Upper lobe of left lung (tissue), 6 donors: ENCODE data around the gene SHISA6. TPM values are rescaled to one million over a fixed set of nuclear protein-coding genes. Genes with fewer than 3 reads are reported as not detected.

Source experiments
- ATAC-seq, 2 donors: fragments of 200-7000 bp; cut with Tn5 transposase; one replicate each; pipeline ENCODE4 v1.9.1; 2022; ENCODE audit warnings: mild to moderate bottlenecking in 2 of 2, moderate library complexity in 2 of 2; ENCODE audit not compliant: low FRiP score in 2 of 2
- DNase-seq, 2 donors: peaks; one replicate each; pipeline ENCODE4 v3.0.0-alpha.2; 2019 to 2020
- H3K27ac ChIP-seq, 4 donors: fragments of 200-600 bp; sonication (generic); one replicate each; pipeline ENCODE4 v1.5.1; 2016 to 2019
- H3K27me3 ChIP-seq, 4 donors: fragments of 200-600 bp; sonication (generic); one replicate each; pipeline ENCODE4 v1.5.1; 2017 to 2019
- H3K36me3 ChIP-seq, 4 donors: fragments of 200-600 bp; sonication (generic); one replicate each; pipeline ENCODE4 v1.5.1; 2016 to 2019
- H3K4me1 ChIP-seq, 4 donors: fragments of 200-600 bp; sonication (generic); one replicate each; pipeline ENCODE4 v1.5.1; 2018 to 2019
- H3K4me3 ChIP-seq, 4 donors: fragments of 200-600 bp; sonication (generic); one replicate each; pipeline ENCODE4 v1.5.1; 2017 to 2019; ENCODE audit warnings: mild to moderate bottlenecking in 2 of 4, moderate library complexity in 1 of 4
- H3K9me3 ChIP-seq, 4 donors: fragments of 200-600 bp; sonication (generic); one replicate each; pipeline ENCODE4 v1.5.1; 2018 to 2019
- CTCF ChIP-seq, 6 experiments: fragments of 450-650 bp in 4 of 6; fragments of 200-600 bp in 2 of 6; sonication (generic) in 2 of 6; IDR thresholded peaks; one replicate each; pipeline ENCODE4 v1.5.1; 2016 to 2019; ENCODE audit warnings: antibody characterized with exemption in 6 of 6
- EP300 ChIP-seq, 4 donors: sonication (generic); formaldehyde crosslinking; IDR thresholded peaks; one replicate each; pipeline ENCODE4 v1.5.1; 2017; ENCODE audit warnings: antibody characterized with exemption in 4 of 4, control low read depth in 2 of 4
- POLR2A ChIP-seq, 4 donors: fragments of 450-650 bp; IDR thresholded peaks; one replicate each; pipeline ENCODE4 v1.5.1; 2016 to 2017; ENCODE audit warnings: antibody characterized with exemption in 4 of 4, mild to moderate bottlenecking in 2 of 4
- POLR2AphosphoS5 ChIP-seq, 2 donors: sonication (generic); formaldehyde crosslinking; IDR thresholded peaks; one replicate each; pipeline ENCODE4 v1.5.1; 2017; ENCODE audit warnings: antibody characterized with exemption in 2 of 2
- WGBS, 2 donors: methylation state at CpG; one replicate each; pipeline ENCODE4 v1.1.5; 2017 to 2018; 5-methylcytosine and 5-hydroxymethylcytosine counted together
- total RNA-seq, 6 donors: library from RNA; depleted of rRNA in 4 of 6; stranded (reverse); fragments of >200 nt in 4 of 6; gene quantifications; one replicate each; pipeline versions ENCODE4 v1.1.0 to v1.2.1, GENCODE V29; 2016 to 2021
- donor health status: DM: no; HTN: no; CAD: no; lungs with moderate emphysema.
- donor health status: DM: no; HTN: yes; CAD: no; lungs with severe emphysema.

The SHISA6 gene
- total RNA-seq, 6 donors from 2014 or later = 0.03 to 1.2 (median 0.74) TPM; not detected in 2

DNA sequence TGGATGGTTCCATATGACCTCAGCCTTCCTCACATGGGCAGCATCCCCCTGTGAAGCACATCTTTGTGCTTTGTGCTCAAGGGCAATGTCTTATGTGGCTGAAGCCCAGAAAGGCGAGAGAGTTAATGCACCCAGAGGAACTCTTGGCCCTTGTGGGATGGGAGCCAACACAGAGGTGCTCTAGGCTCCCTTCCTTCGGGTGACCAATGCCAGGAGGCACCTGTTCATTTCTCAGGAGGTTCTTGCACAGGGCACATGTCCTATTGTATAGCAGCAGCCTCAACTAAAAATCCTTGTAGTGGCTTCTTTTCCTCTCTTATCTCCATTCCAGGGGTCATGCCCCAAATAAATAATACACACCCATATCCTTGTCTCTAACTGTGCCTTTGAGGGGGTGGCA lies 273.6 kb downstream of the SHISA6 start:
- 50 to 73% methylated on average over 1 to 2 of the region's 2 CpGs for WGBS, 2 donors
- Histone ChIP-seq H3K36me3 (no peaks in the 10 kb centered on the region), H3K27me3 (no peaks in the 10 kb centered on the region), H3K27ac (no peak overlapping the region), H3K9me3 (no peaks in the 10 kb centered on the region), H3K4me3 (no peak overlapping the region), H3K4me1 (no peaks in the 10 kb centered on the region)
- ATAC-seq (no peak), DNase-seq (no peak)
- TF ChIP-seq CTCF (IDR thresholded peaks at IDR 0.05) (no peak), POLR2A (IDR thresholded peaks at IDR 0.05) (no peak), POLR2AphosphoS5 (IDR thresholded peaks at IDR 0.05) (no peak), EP300 (IDR thresholded peaks at IDR 0.05) (no peak)

DNA sequence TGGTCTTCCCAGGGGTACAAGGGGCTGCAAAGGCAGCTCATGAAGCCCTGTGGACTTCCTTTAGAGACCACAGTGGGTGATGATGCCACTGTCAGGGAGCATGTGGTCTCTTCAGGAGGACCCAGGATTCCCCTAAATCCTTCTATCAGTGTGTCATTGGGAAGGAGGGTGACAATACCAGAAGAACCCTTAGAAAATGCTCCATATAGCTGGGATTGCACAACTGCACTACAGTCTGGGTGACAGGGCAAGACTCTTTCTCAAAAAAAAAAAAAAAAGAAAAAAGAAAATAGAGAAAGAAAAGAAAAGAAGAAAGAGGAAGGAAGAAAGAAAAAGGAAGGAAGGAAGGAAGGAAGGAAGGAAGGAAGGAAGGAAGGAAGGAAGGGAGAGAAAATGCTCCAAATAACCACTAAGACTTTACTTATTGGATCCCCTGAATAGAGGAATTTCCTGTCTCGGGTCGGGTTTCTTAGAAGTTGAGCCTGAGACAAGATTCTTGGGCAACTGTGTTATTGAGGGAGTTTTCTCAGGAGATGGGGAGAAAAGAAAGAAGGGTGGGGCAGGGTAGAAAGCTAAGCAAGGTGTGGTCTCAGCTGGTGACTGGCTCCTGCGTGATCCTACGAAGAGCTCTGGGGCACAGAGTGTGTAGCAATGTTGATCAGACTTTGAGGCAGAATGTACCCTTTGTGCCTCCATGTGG lies 274.1 kb downstream of the SHISA6 start:
- Histone ChIP-seq H3K9me3 (no peaks in the 10 kb centered on the region), H3K27me3 (no peaks in the 10 kb centered on the region), H3K4me3 (no peak overlapping the region), H3K36me3 (no peaks in the 10 kb centered on the region), H3K27ac (no peak overlapping the region), H3K4me1 (no peaks in the 10 kb centered on the region)
- no peak for ATAC-seq
- TF ChIP-seq EP300 (IDR thresholded peaks at IDR 0.05) (no peak), CTCF (IDR thresholded peaks at IDR 0.05) (no peak), POLR2A (IDR thresholded peaks at IDR 0.05) (no peak), POLR2AphosphoS5 (IDR thresholded peaks at IDR 0.05) (no peak)
- 64 to 78% methylated on average over 4 of the region's 4 CpGs for WGBS, 2 donors
- no peak for DNase-seq

DNA sequence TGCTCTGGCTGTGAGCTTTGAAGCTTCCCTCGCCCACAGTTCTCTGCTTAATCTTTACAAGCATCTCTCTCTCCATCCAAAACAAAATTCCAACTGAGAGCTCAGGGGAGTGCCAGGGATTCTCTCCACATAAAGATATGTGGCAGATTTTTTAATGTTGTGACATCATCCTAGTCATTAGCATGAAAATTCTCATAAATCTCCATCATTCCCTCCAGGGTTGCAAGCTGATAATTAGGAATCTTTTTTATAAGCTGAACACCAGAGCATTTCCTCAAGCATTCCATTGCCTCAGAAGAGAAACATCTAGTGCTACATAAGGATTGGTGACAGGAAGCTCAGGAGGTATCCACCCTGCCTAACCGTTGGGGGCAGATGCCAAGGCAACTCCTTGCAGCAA lies 274.9 kb downstream of the SHISA6 start:
- WGBS, 2 donors = 40 to 62% methylated on average over 2 of the region's 2 CpGs
- H3K4me3 ChIP-seq = no peak overlapping the region

GRCh38 chr17:11535231-11535630 lies 294.2 kb downstream of the SHISA6 start:
- no peak for TF ChIP-seq EP300 (IDR thresholded peaks at IDR 0.05)
- no peak for TF ChIP-seq CTCF (IDR thresholded peaks at IDR 0.05)
- TF ChIP-seq POLR2AphosphoS5 (IDR thresholded peaks at IDR 0.05) = no peak
- TF ChIP-seq POLR2A (IDR thresholded peaks at IDR 0.05) = no peak
- ATAC-seq = no peak
- H3K36me3 ChIP-seq = no peaks in the 10 kb centered on the region
- no peaks in the 10 kb centered on the region for H3K4me1 ChIP-seq
- DNase-seq = no peak
- 73 to 82% methylated on average over 2 of the region's 2 CpGs for WGBS, 2 donors
- H3K4me3 ChIP-seq = no peak overlapping the region
- no peak overlapping the region for H3K27ac ChIP-seq
- no peaks in the 10 kb centered on the region for H3K27me3 ChIP-seq
- H3K9me3 ChIP-seq = no peaks in the 10 kb centered on the region

More for the DNA sequence above, 274.9 kb downstream of the SHISA6 start:
- DNase-seq (no peak), ATAC-seq (no peak)
- Histone ChIP-seq H3K4me1 (no peaks in the 10 kb centered on the region), H3K9me3 (no peaks in the 10 kb centered on the region), H3K27ac (no peak overlapping the region), H3K36me3 (no peaks in the 10 kb centered on the region), H3K27me3 (no peaks in the 10 kb centered on the region)
- TF ChIP-seq POLR2A (IDR thresholded peaks at IDR 0.05) (no peak), CTCF (IDR thresholded peaks at IDR 0.05) (no peak), EP300 (IDR thresholded peaks at IDR 0.05) (no peak), POLR2AphosphoS5 (IDR thresholded peaks at IDR 0.05) (no peak)

- no peak for TF ChIP-seq CTCF (IDR thresholded peaks at IDR 0.05)
- no peak for TF ChIP-seq EP300 (IDR thresholded peaks at IDR 0.05)
- TF ChIP-seq POLR2A (IDR thresholded peaks at IDR 0.05) = no peak
- H3K4me1 ChIP-seq = no peaks in the 10 kb centered on the region
- H3K36me3 ChIP-seq = no peaks in the 10 kb centered on the region
- ATAC-seq (no peak), DNase-seq (no peak)
- no peak overlapping the region for H3K27ac ChIP-seq
- no peak overlapping the region for H3K4me3 ChIP-seq
- no peaks in the 10 kb centered on the region for H3K27me3 ChIP-seq
- H3K9me3 ChIP-seq = peaks cover 0 to 12% (median 2%) of the 10 kb centered on the region in 4 donors
- 78 to 83% methylated on average over 5 of the region's 5 CpGs for WGBS, 2 donors
Observed at GRCh38 chr17:11538366-11538765, 297.4 kb downstream of the SHISA6 start.
